SU-DHL-6 (cell line): ENCODE data around the gene TMEM184A.
"Not testable (repeated sequence)": the region's sequence is repeated elsewhere in the genome, so short reads cannot be mapped to it uniquely, and the experiment has no call there.

Experiments
- EZH2phosphoT487 ChIP-seq: fragments of 200-600 bp; sonication (generic), shearing (Covaris generic); conservative IDR thresholded peaks from 2 replicates; pipeline ENCODE4 v1.6.1; 2018; ENCODE audit warnings: mild to moderate bottlenecking, antibody characterized with exemption, low read length, moderate library complexity, mixed read lengths
- TF ChIP-seq, protein P1 (sequence below): fragments of 200-600 bp; sonication (generic); IDR thresholded peaks from one replicate; pipeline ENCODE4 v1.5.1; 2017; ENCODE audit warnings: antibody characterized with exemption, mild to moderate bottlenecking, low read length, moderate library complexity; ENCODE audit not compliant: insufficient read depth, poor library complexity, severe bottlenecking

DNA sequence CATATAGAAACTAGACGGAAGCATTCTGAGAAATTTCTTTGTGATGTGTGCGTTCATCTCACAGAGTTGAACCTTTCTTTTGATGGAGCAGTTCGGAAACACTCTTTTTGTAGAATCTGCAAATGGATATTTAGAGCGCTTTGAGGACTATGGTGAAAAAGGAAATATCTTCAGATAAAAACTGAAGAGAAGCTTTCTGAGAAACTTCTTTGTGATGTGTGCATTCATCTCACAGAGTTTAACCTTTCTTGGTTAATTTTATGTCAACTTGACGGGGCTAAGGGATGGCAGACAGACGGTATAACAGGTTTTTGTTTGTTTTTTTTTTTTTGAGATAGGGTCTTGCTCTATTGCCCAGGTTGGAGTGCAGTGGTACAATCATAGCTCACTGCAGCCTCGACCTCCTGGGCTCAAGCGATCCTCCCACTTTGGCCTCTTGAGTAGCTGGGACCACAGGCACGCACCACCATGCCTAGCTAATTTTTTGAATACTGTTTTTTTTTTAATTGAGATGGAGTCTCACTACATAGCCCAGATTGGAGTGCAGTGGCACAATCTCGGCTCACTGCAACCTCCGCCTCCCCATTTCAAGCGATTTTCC is 36.6 kb downstream of the TMEM184A start:
- TF ChIP-seq, protein P1, sequence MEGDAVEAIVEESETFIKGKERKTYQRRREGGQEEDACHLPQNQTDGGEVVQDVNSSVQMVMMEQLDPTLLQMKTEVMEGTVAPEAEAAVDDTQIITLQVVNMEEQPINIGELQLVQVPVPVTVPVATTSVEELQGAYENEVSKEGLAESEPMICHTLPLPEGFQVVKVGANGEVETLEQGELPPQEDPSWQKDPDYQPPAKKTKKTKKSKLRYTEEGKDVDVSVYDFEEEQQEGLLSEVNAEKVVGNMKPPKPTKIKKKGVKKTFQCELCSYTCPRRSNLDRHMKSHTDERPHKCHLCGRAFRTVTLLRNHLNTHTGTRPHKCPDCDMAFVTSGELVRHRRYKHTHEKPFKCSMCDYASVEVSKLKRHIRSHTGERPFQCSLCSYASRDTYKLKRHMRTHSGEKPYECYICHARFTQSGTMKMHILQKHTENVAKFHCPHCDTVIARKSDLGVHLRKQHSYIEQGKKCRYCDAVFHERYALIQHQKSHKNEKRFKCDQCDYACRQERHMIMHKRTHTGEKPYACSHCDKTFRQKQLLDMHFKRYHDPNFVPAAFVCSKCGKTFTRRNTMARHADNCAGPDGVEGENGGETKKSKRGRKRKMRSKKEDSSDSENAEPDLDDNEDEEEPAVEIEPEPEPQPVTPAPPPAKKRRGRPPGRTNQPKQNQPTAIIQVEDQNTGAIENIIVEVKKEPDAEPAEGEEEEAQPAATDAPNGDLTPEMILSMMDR: not testable (repeated sequence)
- not testable (repeated sequence) for TF ChIP-seq EZH2phosphoT487
